ENCODE results near the gene IL13.

IL13 gene

GRCh38 chr5:132641841-132642240 is 16.1 kb upstream of the IL13 start:
- Histone ChIP-seq H3K4me1 (ENCODE audit: control insufficient read depth, low read length) (no peaks in the 10 kb centered on the region), H4K20me1 (ENCODE audit: control insufficient read depth, insufficient read depth, low read depth, low read length) (no peaks in the 10 kb centered on the region), H3K79me2 (ENCODE audit: control insufficient read depth, low read length) (no peaks in the 10 kb centered on the region), H3K9me2 (replicated peaks; ENCODE audit: control insufficient read depth, low read length) (no peaks in the 10 kb centered on the region), H3K4me3 (ENCODE audit: low read length) (no peak overlapping the region), H3K4me2 (ENCODE audit: low read length) (no peak overlapping the region), H3K27ac (ENCODE audit: low read depth, low read length) (no peak overlapping the region), H3K9me3 (ENCODE audit: control insufficient read depth, insufficient read depth, low read length) (no peaks in the 10 kb centered on the region), H3K36me3 (ENCODE audit: control insufficient read depth, low read length) (peaks cover 60% of the 10 kb centered on the region), H3K27me3 (ENCODE audit: control insufficient read depth, low read length) (no peaks in the 10 kb centered on the region), H3F3A (ENCODE audit: control insufficient read depth, insufficient read depth) (no peaks in the 10 kb centered on the region)
- no peak for TF ChIP-seq EZH2phosphoT487 (IDR thresholded peaks at IDR 0.05; ENCODE audit: borderline replicate concordance, low read length)
- no peak for TF ChIP-seq CTCF (IDR thresholded peaks at IDR 0.05; ENCODE audit: low read depth, low read length, poor library complexity, severe bottlenecking)

DNA sequence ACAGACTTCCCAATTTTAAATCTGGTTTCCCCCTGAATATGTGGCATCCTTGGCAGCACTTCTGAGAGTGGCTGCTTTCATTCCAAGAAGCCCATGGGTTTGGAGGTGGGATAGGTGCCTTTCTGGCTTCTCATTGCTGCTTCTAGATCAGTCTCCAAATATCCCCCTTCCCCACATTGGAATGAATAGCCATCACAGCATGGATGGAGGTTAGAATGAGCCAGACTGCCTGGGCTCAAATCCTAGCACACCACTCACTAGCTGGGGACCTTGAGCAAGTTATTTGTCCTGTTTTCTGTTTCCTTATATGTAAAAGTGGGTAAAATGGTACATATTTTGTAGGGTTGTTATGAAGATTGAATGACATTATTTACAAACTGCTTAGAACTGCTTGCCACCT is 13.8 kb upstream of the IL13 start:
- Histone ChIP-seq H3K9me2 (replicated peaks; ENCODE audit: control insufficient read depth, low read length) (no peaks in the 10 kb centered on the region), H3K4me3 (ENCODE audit: low read length) (no peak overlapping the region), H3K4me2 (ENCODE audit: low read length) (no peak overlapping the region), H3F3A (ENCODE audit: control insufficient read depth, insufficient read depth) (no peaks in the 10 kb centered on the region), H3K36me3 (ENCODE audit: control insufficient read depth, low read length) (peaks cover 40% of the 10 kb centered on the region), H3K27me3 (ENCODE audit: control insufficient read depth, low read length) (no peaks in the 10 kb centered on the region), H3K9me3 (ENCODE audit: control insufficient read depth, insufficient read depth, low read length) (no peaks in the 10 kb centered on the region), H4K20me1 (ENCODE audit: control insufficient read depth, insufficient read depth, low read depth, low read length) (no peaks in the 10 kb centered on the region), H3K4me1 (ENCODE audit: control insufficient read depth, low read length) (no peaks in the 10 kb centered on the region), H3K27ac (ENCODE audit: low read depth, low read length) (no peak overlapping the region), H3K79me2 (ENCODE audit: control insufficient read depth, low read length) (no peaks in the 10 kb centered on the region)
- TF ChIP-seq EZH2phosphoT487 (IDR thresholded peaks at IDR 0.05; ENCODE audit: borderline replicate concordance, low read length) (no peak), CTCF (IDR thresholded peaks at IDR 0.05; ENCODE audit: low read depth, low read length, poor library complexity, severe bottlenecking) (no peak)

GRCh38 chr5:132646583-132647266 is 11.2 kb upstream of the IL13 start:
- H3K4me2 ChIP-seq (ENCODE audit: low read length) = no peak overlapping the region
- H3K4me1 ChIP-seq (ENCODE audit: control insufficient read depth, low read length) = no peaks in the 10 kb centered on the region
- no peaks in the 10 kb centered on the region for H3K79me2 ChIP-seq (ENCODE audit: control insufficient read depth, low read length)
- H3K9me2 ChIP-seq (replicated peaks; ENCODE audit: control insufficient read depth, low read length) = no peaks in the 10 kb centered on the region
- H3K27me3 ChIP-seq (ENCODE audit: control insufficient read depth, low read length) = no peaks in the 10 kb centered on the region
- H3K36me3 ChIP-seq (ENCODE audit: control insufficient read depth, low read length) = peaks cover 17% of the 10 kb centered on the region
- H3K9me3 ChIP-seq (ENCODE audit: control insufficient read depth, insufficient read depth, low read length) = no peaks in the 10 kb centered on the region
- TF ChIP-seq CTCF (IDR thresholded peaks at IDR 0.05; ENCODE audit: low read depth, low read length, poor library complexity, severe bottlenecking) = no peak
- TF ChIP-seq EZH2phosphoT487 (IDR thresholded peaks at IDR 0.05; ENCODE audit: borderline replicate concordance, low read length) = no peak
- H4K20me1 ChIP-seq (ENCODE audit: control insufficient read depth, insufficient read depth, low read depth, low read length) = no peaks in the 10 kb centered on the region
- no peak overlapping the region for H3K27ac ChIP-seq (ENCODE audit: low read depth, low read length)
- no peaks in the 10 kb centered on the region for H3F3A ChIP-seq (ENCODE audit: control insufficient read depth, insufficient read depth)
- H3K4me3 ChIP-seq (ENCODE audit: low read length) = no peak overlapping the region
